Stimulated activated CD8-positive, alpha-beta memory T cell treated with anti-CD3 and anti-CD28 coated beads, Interleukin-15, amount 100 ng/mL, for 48 hours (primary cell): Measurements from ENCODE around the gene PNPLA2.

ENCODE experiments used
- DNase-seq, 2 donors: peaks; one replicate each; pipeline ENCODE4 v3.0.0-alpha.2; 2020; ENCODE audit warnings: low read depth in 2 of 2

Gene PNPLA2

DNA sequence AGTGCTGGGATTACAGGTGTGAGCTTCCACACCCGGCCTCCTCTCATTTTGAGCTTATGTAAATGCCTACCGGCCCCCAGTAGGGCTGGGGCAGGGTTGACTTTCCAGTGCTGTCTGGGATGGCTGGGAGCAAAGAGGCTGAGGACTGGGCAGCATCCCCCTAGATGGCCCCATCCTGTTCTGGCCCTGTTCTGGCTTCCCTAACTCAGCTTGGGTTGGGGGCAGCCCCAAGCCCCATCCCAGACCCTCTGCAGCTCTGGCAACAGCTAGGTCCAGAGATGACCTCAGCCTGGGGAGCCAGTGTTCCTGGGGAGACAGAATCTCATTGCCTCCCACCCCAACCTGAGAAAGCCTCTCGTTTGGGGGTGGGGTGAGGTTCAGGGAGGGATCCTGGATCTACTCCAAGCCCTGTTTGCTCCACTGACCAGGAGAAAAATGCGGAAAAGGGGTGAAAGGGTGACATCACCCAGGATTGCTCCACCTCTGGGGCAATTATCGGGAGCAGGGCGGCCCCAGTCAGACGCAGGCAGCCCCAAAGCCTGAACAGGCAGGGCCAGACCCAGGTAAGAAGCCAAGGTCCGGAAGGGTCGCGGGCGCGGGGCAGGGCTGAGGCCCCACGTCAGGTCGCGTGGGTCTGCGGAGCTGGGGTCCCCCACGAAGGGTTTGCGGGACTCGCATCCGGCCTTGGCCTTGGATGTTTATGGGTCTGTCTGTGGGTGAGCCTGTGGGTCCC is at the start of gene PNPLA2:
Gene PNPLA2, plus strand, starts transcription at position 519 of the 733 bp plus-strand sequence. CDS start 805 bp downstream, outside the sequence.
- DNase-seq, result no peak

DNA sequence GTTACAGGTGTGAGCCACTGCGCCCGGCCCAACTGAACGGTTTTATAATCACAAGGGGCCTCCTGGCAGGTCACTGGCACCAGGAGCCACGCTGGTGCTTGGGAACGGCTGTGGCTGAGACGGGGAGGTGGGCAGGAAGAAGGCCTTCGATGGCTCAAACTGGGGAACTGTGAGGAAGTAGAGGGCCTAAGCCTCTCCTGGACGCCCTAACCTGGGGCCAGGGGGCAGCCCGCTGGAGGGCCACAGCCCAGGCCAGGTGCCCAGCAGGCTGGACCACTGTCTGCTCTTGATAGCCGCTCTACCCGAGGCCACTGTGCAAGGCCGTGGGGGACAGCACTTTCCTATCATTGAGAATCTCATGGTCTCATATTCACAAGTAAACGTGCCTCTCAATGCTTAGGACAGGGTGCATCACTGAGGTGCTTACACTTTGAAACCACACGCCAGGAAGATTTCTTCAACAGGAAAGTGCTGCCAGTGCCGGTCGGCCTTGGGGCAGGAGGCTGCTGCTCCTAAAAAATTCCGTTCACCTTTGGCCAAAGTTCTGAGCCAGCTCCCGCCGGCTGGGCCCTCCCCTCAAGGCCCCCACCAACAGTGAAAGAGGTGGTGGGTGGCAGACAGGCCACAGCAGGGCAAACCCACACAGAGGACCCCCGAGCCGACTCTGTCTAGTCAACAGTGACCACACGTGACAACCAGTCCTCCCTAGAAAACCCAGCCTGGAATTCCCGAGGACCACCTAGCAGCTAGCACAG is 48.6 kb upstream of the PNPLA2 start:
- no peak for DNase-seq

DNA sequence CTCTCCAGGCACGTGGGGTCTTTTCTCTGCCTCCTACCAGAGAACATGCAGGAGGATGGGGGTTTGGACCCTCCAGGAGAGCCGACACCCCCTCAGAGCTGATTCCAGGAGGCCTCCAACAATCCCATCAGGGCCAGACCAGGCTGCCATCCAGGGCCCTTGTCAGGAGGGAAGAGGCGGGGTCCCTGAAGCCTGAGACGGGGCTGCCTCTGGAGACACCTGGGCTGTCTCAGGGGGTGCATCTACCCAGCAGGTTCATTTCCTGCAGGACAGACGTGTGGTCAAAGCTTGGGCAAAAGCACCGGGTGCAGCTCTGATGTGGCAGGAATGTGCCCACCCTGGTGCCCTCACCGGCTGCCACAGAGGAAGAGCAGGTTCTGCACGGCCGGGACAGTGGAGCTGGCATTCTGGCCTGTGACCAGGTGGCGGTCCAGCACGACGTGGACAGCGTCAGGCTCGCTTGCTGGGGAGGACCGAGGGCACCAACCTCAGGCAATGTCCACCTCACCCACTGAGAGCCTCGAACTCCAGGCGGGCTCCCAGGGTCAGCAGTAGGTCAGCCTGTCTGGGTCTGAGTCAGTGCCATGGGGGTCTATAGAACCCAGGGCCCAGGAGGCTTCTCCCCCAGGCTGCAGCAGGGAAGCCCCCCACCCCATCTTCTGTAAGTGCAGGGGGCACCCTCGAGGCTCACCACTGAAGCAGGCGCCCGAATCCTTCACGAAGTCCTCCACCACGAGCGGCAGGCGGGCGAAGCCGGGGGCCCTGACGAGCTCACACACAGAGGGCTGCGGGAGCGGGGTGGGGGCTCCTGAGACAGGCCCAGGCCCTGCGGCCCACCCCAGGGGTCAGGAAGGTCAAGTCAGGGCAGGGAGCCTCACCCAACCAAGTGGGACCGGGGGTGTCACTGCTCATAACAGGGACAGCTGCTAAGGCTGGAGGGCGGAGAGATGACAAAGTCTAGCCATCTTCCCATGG is 47.8 kb upstream of the PNPLA2 start:
- no peak for DNase-seq

GRCh38 chr11:771617-772204 is 47.0 kb upstream of the PNPLA2 start:
- DNase-seq, result no peak

- DNase-seq, result no peak
Measured at GRCh38 chr11:772429-773390, 46.0 kb upstream of the PNPLA2 start.

- DNase-seq, result no peak
Measured at GRCh38 chr11:773425-773824, 45.3 kb upstream of the PNPLA2 start.

DNA sequence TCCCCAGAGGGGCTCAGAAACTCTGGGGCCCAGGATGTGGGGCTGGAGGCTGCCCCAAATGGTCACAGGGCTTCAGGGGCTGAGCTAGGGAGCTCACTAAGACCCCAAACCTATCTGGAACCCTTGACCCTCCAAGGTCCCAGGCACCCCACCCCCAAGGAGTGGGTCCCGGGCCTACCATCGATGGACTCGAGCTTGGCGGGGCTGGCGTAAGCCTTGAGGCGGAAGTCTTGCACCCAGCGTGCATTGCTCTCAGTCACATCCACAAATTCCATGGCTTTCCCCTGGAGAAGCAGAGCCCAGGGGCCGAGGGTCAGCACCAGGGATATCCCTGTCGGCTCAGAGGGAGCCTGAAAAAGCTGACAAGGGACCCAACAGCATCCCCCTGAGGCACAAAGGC is 44.9 kb upstream of the PNPLA2 start:
- no peak for DNase-seq

DNA sequence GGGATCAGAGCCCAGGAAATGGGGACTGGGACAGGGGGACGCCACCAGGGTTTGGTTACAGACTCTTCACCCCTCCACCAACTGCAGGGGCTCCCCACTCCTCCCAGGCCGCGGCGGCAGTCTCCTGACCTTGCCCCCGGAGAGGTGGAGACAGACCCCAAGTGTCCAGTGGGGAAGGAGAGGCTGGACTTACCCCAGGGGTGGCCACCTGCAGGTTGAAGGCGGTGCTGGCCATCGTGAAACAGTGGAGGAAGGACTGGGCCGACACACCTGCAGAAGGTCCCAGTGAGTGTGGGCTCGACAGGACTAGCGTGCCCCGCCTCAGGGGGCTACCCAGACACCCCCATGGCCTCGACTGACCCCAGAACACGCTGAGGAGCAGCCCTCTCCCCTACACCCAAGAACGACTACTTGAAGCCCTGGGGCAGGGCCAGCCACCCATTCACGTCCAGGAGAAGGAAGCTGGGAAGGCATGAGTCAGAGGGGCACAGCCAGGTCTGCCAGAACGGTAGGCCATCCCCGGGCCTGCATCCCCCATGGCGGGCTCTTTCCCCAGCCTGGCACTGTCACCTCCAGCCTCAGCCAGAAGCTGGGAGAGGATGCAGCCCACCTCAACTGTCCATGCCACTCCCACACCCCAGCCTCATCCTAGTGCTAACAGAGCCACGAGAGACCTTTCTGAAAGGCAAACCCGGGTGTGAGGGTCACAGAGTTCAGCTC is 43.7 kb upstream of the PNPLA2 start:
- DNase-seq, result no peak

DNA sequence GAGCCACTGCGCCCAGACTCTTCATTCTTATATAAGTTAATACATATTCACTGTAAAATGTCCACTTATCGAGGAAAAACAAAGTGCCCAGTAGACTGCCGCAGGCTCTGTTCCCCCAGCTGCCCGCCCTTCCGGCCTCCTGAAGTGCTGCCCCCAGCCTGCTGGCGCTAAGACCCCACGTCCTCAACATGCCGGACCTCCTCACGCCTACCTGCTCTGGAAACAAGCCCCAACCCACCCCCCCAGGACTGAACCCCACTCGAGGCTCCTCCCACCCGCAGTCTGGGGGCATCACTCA is 42.5 kb upstream of the PNPLA2 start:
- no peak for DNase-seq

- DNase-seq, result no peak
Measured at GRCh38 chr11:776561-777287, 42.0 kb upstream of the PNPLA2 start.

DNA sequence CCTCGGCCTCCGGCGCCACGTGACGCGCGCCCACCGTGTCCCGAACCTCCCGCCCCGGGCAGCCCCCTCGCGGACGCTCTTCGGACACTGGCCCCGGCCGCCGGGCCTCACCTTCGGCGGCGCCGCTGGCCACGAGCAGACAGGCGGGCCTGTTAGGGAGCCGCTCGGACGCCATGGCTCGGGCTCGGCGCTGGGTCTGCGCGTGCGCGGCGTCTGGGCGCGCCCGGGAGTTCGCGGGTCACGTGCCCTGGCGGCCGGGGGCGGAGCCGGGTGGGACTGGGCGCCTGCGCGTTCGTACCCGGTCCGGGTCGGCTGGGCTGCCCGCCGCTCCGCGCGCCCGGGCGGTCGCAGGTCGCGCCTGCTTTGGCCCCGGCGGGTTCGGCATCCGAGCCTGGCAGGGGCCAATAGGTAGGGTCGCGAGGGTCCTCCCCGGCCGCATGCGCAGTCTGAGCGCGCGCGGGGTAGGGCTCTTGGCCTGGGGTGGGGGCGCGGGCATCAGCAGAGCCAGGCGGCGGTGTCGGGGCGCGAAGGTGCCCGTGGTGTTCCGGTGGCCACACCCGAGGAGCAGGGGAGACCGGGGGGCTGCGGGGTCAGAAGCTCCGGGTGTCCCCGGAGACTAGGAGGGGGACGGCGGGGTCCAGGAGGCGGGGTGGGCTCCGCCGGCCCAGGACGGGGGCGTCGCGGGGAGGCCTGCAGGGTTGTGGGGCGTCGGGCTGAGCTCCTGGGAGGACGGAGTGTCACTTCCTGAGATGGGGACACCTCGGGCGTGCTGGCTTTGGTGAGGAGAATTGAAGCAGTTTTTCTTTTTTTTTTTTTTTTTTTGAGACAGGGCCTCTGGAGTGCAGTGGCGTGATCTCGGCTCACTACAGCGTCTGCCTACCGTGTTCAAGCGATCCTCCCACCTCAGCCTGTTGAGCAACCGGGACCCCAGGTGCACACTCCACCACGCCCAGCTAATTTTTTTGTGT is 41.1 kb upstream of the PNPLA2 start, which contains the start of gene GATD1:
Gene GATD1, minus strand, starts transcription at position 200 of the 968 bp plus-strand sequence. Its CDS starts 25 bp downstream, at position 175.
- DNase-seq, result peak; percentile 91 to 94

DNA sequence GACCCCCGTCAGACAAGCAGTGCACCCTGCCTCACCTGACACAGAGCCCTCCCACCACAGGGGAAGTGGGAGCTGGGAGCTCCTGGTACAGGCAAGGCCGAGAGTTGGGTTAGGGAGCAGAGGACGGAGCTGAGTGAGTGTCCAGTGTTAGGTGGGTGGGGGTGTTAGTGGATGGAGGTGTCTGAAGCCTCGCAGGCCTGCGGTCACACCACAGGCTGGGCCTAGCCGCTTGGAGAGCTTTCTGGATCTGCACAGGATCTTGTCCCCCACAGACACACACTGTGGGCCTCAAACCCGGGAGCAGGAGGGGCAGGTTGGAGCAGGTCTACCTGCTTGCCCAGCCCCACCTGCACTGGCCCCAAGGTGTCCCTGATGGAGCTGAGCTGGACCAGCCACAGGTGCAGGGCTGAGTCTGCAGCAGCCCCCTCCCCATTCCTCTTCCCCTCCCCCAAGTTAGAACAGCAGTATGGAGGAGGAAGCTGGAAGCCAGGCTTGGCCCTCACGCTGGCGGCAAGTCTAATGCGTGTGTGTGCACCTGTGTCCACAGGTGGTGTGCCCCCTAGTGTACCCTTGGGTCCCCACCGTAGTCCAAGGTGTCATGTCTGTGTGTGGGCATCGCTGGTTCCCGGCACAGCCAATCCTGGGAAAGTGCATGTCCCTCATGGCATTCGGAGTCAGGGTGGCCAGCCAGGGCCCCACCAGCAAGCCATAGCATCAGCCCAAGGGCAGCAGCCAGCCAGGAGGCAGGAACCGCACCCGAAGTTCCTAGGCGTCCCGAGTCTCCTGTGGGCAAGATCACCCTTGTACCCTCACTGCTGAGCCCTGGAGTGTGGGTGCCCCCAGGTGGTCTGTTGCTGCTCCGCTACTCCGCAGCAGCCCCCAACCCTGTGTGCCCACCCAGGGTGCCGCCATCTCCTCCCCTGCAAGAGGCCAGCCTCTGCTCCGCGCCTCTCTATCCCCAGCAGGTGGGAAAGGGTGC is 39.4 kb upstream of the PNPLA2 start:
- DNase-seq, result no peak

GRCh38 chr11:779955-780532 is 38.7 kb upstream of the PNPLA2 start:
- DNase-seq, result no peak

- DNase-seq, result no peak
Measured at GRCh38 chr11:782264-783174, 36.2 kb upstream of the PNPLA2 start.

- no peak for DNase-seq
Measured at GRCh38 chr11:783581-784015, 35.1 kb upstream of the PNPLA2 start.
